Ovary (tissue), 9 donors: ENCODE data around the gene PTPRN2. TPM values are rescaled to one million over a fixed set of nuclear protein-coding genes. Genes with fewer than 3 reads are reported as not detected.

Source experiments
- DNase-seq, 5 donors: peaks; one replicate each; pipeline ENCODE4 v3.0.0-alpha.2; 2019 to 2020
- H3K27ac ChIP-seq, 2 donors: fragments of 200-600 bp; one replicate each; pipeline versions ENCODE4 v1.5.1 to v1.8.0; 2019 to 2022
- H3K27me3 ChIP-seq: fragments of 200-600 bp; one replicate; pipeline ENCODE4 v1.8.0; 2022
- H3K36me3 ChIP-seq: fragments of 200-600 bp; sonication (generic); one replicate; pipeline ENCODE4 v1.5.1; 2019
- H3K4me1 ChIP-seq: one replicate; pipeline ENCODE4 v1.8.1; 2013; ENCODE audit warnings: mild to moderate bottlenecking, moderate library complexity; ENCODE audit not compliant: insufficient read depth
- H3K4me3 ChIP-seq: fragments of 200-600 bp; sonication (generic); one replicate; pipeline ENCODE4 v1.5.1; 2017
- H3K9me3 ChIP-seq, 2 donors: fragments of 200-600 bp in 1 of 2; sonication (generic) in 1 of 2; one replicate each; pipeline versions ENCODE4 v1.5.1 to v1.8.1; 2013 to 2019; ENCODE audit warnings: mild to moderate bottlenecking in 1 of 2, moderate library complexity in 1 of 2
- EP300 ChIP-seq: sonication (generic); formaldehyde crosslinking; IDR thresholded peaks from one replicate; pipeline ENCODE4 v1.6.1; 2017; ENCODE audit warnings: antibody characterized with exemption
- POLR2A ChIP-seq: fragments of 450-650 bp; IDR thresholded peaks from one replicate; pipeline ENCODE4 v1.6.1; 2017; ENCODE audit warnings: antibody characterized with exemption, mild to moderate bottlenecking, moderate library complexity
- WGBS, 3 donors: extraction: QIAGEN DNeasy Blood & Tissue Kit in 1 of 3; methylation state at CpG; one replicate each; pipeline versions ENCODE4 v1.1.5 to v1.1.7; 2013 to 2017; 5-methylcytosine and 5-hydroxymethylcytosine counted together
- intact Hi-C, 4 donors: fragments of 100-400 bp; cut with DNase I; formaldehyde crosslinking; loops; one replicate each; pipeline versions ENCODE4 v1.11.0 to v1.15.1; 2022 to 2023
- polyA plus RNA-seq, 2 donors: library from polyadenylated mRNA; stranded (reverse); fragments of 200-250 nt in 1 of 2; fragments of 350-450 nt in 1 of 2; fragmentation: Illumina TruSeq in 1 of 2; extraction: RNeasy Lipid Tissue Mini Kit (QIAGEN cat#74804) in 1 of 2; gene quantifications; one replicate each; pipeline ENCODE4 v1.2.3, GENCODE V29; 2013 to 2014
- total RNA-seq, 7 donors: library from RNA; depleted of rRNA in 2 of 7; stranded (reverse); fragments of >200 nt in 2 of 7; fragmentation: NEBNext Ultra II Directional in 3 of 7; extraction: Animal tissue kit (Norgen Biotek cat#: 25700) in 3 of 7; gene quantifications; one replicate each; pipeline versions ENCODE4 v1.1.0 to v1.2.4, GENCODE V29; 2016 to 2023
- TF ChIP-seq, protein P1 (sequence below), 3 donors: fragments of 450-650 bp in 2 of 3; fragments of 200-600 bp in 1 of 3; IDR thresholded peaks; one replicate each; pipeline versions ENCODE4 v1.5.1 to v1.8.0; 2016 to 2022; ENCODE audit warnings: antibody characterized with exemption in 3 of 3, mild to moderate bottlenecking in 1 of 3
- donor health status: DM: no; HTN: no; CAD: no; lungs with moderate emphysema.
- donor health status: DM: no; HTN: no; CAD: no.
- donor health status: Bipolar disorder and iron deficiency.
- donor health status: DM: yes; HTN: yes; CAD: no.
- donor health status: DM: no; HTN: no; CAD: no.
- donor health status: DM: yes; HTN: yes; CAD: no.

The PTPRN2 gene
- total and polyA plus RNA-seq, 9 donors: 3.5 to 11.1 (median 5.9) TPM

DNA sequence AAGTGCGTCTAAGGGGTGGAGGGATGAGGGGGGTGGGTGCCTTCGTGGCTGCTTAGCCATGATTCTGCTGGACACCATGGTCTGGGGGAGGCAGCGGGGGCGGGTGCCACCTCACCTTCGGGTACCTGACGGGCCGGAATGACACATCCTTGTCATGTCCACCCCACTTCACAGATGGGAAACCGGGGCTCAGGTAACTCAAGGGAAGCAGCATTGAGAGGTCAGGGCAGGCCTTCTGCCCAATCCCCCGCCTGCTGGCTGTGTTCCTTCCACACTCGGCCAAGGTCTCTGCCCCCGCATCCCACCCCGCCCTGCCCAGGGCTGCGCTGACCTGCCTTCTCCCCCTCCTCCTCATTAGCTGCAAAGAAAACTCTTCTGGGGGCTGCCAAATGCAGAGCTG, 598.0 kb downstream of the PTPRN2 start:
- no peaks in the 10 kb centered on the region for H3K27me3 ChIP-seq
- TF ChIP-seq, protein P1, sequence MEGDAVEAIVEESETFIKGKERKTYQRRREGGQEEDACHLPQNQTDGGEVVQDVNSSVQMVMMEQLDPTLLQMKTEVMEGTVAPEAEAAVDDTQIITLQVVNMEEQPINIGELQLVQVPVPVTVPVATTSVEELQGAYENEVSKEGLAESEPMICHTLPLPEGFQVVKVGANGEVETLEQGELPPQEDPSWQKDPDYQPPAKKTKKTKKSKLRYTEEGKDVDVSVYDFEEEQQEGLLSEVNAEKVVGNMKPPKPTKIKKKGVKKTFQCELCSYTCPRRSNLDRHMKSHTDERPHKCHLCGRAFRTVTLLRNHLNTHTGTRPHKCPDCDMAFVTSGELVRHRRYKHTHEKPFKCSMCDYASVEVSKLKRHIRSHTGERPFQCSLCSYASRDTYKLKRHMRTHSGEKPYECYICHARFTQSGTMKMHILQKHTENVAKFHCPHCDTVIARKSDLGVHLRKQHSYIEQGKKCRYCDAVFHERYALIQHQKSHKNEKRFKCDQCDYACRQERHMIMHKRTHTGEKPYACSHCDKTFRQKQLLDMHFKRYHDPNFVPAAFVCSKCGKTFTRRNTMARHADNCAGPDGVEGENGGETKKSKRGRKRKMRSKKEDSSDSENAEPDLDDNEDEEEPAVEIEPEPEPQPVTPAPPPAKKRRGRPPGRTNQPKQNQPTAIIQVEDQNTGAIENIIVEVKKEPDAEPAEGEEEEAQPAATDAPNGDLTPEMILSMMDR (IDR thresholded peaks at IDR 0.05): no peak
- no peak for TF ChIP-seq EP300
- TF ChIP-seq POLR2A: no peak
- H3K36me3 ChIP-seq: no peaks in the 10 kb centered on the region
- WGBS, 3 donors: 17 to 23% (median 17%) methylated on average over 13 of the region's 13 CpGs
- no peaks in the 10 kb centered on the region for H3K4me1 ChIP-seq
- no peak overlapping the region for H3K4me3 ChIP-seq
- no peak for DNase-seq
- no peaks in the 10 kb centered on the region for H3K9me3 ChIP-seq
- no peak overlapping the region for H3K27ac ChIP-seq
- intact Hi-C loops: no loop called here

DNA sequence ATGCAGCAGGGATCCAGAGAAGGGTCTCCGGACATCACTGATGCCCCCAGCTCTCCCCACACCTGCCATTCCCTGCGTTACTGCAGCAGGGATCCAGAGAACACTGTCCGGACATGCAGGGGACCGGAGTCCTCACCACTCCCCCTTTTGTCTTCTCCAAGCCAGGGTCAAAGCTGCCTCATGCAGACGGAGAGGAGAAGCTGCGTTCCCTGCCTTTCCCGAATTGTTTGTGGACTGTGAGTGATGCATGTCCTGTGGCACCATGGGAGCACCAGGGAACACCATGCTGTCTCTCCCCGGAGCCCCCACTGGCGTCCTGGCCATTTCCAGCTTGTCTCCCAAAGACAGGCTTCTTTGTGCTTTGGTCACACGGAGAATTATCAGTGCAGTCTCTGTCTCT, 599.7 kb downstream of the PTPRN2 start:
- intact Hi-C loops: no loop called here
- no peaks in the 10 kb centered on the region for H3K27me3 ChIP-seq
- no peaks in the 10 kb centered on the region for H3K4me1 ChIP-seq
- no peak overlapping the region for H3K27ac ChIP-seq
- TF ChIP-seq EP300 (no peak), POLR2A (no peak)
- TF ChIP-seq, protein P1 (IDR thresholded peaks at IDR 0.05): no peak
- H3K4me3 ChIP-seq: no peak overlapping the region
- no peaks in the 10 kb centered on the region for H3K36me3 ChIP-seq
- WGBS, 3 donors: 82 to 88% (median 84%) methylated on average over 10 of the region's 10 CpGs
- DNase-seq: no peak
- H3K9me3 ChIP-seq: no peaks in the 10 kb centered on the region

DNA sequence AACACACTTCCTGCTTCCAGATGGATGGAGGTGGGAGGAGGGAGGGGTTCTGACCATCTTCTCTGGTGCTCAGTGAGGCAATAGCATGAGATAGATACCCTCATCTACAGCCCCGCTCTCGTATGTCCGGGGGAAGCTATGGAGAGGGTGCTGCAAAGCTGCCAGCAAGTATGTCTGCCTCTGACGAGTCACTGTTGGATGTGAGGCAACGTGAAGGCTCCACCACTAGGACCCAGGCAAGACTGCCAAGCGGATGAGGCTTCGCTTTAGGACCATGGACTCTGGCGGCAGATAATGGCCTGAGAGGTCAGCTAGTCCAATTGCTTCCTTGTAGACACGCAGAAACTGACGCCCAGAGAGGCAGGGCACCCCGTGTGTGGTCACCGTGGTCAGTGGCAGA, 601.6 kb downstream of the PTPRN2 start:
- WGBS, 3 donors: 85 to 90% (median 87%) methylated on average over 12 of the region's 12 CpGs
- Histone ChIP-seq H3K27me3 (no peaks in the 10 kb centered on the region), H3K27ac (no peak overlapping the region), H3K4me1 (no peaks in the 10 kb centered on the region), H3K9me3 (no peaks in the 10 kb centered on the region), H3K36me3 (no peaks in the 10 kb centered on the region), H3K4me3 (no peak overlapping the region)
- DNase-seq: no peak
- intact Hi-C loops: no loop called here
- no peak for TF ChIP-seq EP300
- TF ChIP-seq POLR2A: no peak
- TF ChIP-seq, protein P1 (IDR thresholded peaks at IDR 0.05): no peak

DNA sequence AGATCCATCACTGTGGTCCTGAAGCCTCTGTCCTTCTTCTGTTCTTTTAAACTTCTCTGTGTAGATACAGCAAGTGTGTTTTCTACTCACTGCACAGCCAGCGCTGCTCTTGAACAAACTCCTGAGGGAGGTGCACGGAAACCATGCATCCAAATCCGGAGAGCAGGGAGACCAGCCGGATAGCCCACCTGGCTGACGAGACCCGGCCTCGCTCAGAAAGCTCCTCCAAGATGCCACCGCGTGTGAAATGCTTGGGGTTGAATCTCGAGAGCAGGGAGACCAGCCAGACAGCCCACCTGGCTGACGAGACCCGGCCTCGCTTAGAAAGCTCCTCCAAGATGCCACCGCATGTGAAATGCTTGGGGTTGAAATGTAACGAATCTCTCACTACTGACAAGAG, 602.0 kb downstream of the PTPRN2 start:
- no peaks in the 10 kb centered on the region for H3K9me3 ChIP-seq
- no peak for DNase-seq
- no peaks in the 10 kb centered on the region for H3K4me1 ChIP-seq
- no peaks in the 10 kb centered on the region for H3K27me3 ChIP-seq
- H3K4me3 ChIP-seq: no peak overlapping the region
- H3K36me3 ChIP-seq: no peaks in the 10 kb centered on the region
- TF ChIP-seq POLR2A (no peak), EP300 (no peak)
- TF ChIP-seq, protein P1 (IDR thresholded peaks at IDR 0.05): no peak
- intact Hi-C loops: no loop called here
- no peak overlapping the region for H3K27ac ChIP-seq
- WGBS, 3 donors: 84 to 87% (median 84%) methylated on average over 15 of the region's 15 CpGs
